Measurements from ENCODE around the gene GPS1.

The GPS1 gene

DNA sequence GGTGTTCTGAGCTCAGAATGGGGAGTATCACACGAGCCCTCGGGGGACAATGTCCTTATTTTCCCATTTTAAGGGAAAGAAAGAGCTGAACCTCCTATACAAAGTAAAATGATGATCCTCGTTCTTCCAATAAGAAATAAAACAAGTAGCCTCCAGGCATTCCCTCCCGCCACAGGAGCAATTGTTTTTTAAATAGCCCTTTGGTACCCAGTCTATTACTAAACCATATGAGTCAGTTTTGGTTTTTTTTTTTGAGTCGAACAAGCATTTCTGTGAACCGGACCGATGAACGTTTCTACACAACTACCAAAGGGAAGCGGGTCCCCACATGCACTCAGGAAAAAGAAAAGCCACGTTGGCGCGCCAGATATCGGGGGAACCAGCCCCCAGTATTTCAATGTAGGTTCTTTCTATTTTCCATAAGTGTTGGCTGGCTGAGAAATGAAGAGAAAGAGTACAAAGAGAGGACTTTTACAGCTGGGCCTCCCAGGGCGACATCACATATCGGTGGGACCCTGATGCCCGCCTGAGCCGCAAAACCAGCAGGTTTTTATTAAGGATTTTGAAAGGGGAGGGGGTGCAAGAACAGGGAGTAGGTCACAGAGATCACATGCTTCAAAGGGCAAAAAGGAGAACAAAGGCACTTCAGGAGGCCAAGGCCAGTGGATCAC, 10.4 kb upstream of the GPS1 start:
- H3K9me2 ChIP-seq (replicated peaks; ENCODE audit: control insufficient read depth, low read length): no peaks in the 10 kb centered on the region
- no peak overlapping the region for H3K4me2 ChIP-seq (ENCODE audit: low read length)
- peaks cover 9% of the 10 kb centered on the region for H3K79me2 ChIP-seq (ENCODE audit: control insufficient read depth, low read length)
- H3K36me3 ChIP-seq (ENCODE audit: control insufficient read depth, low read length): peaks cover 8% of the 10 kb centered on the region
- no peaks in the 10 kb centered on the region for H3F3A ChIP-seq (ENCODE audit: control insufficient read depth, insufficient read depth)
- TF ChIP-seq, protein P1, sequence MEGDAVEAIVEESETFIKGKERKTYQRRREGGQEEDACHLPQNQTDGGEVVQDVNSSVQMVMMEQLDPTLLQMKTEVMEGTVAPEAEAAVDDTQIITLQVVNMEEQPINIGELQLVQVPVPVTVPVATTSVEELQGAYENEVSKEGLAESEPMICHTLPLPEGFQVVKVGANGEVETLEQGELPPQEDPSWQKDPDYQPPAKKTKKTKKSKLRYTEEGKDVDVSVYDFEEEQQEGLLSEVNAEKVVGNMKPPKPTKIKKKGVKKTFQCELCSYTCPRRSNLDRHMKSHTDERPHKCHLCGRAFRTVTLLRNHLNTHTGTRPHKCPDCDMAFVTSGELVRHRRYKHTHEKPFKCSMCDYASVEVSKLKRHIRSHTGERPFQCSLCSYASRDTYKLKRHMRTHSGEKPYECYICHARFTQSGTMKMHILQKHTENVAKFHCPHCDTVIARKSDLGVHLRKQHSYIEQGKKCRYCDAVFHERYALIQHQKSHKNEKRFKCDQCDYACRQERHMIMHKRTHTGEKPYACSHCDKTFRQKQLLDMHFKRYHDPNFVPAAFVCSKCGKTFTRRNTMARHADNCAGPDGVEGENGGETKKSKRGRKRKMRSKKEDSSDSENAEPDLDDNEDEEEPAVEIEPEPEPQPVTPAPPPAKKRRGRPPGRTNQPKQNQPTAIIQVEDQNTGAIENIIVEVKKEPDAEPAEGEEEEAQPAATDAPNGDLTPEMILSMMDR (IDR thresholded peaks at IDR 0.05; ENCODE audit: low read depth, low read length, poor library complexity, severe bottlenecking): no peak
- no peak for TF ChIP-seq EZH2phosphoT487 (IDR thresholded peaks at IDR 0.05; ENCODE audit: borderline replicate concordance, low read length)
- H3K4me1 ChIP-seq (ENCODE audit: control insufficient read depth, low read length): peaks cover 18% of the 10 kb centered on the region
- H3K4me3 ChIP-seq (ENCODE audit: low read length): no peak overlapping the region
- no peak overlapping the region for H3K27ac ChIP-seq (ENCODE audit: low read depth, low read length)
- no peaks in the 10 kb centered on the region for H3K27me3 ChIP-seq (ENCODE audit: control insufficient read depth, low read length)
- H3K9me3 ChIP-seq (ENCODE audit: control insufficient read depth, insufficient read depth, low read length): no peaks in the 10 kb centered on the region
- H4K20me1 ChIP-seq (ENCODE audit: control insufficient read depth, insufficient read depth, low read depth, low read length): peaks cover 5% of the 10 kb centered on the region

DNA sequence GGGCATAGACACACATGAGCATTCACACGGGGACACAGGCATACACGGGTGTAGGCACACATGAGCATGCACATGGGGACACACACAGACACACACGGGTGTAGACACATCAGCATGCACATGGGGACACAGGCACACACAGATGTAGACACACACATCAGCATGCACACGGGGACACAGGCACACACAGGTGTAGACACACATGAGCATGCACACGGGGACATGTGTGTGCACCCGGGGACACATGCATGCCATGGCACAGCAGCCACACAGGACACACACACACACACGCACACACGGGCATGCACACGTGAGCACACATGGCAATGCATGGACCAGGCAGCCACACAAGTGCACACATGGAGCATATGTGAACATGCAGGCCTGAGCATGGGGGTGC, 9.0 kb upstream of the GPS1 start:
- Histone ChIP-seq H3F3A (ENCODE audit: control insufficient read depth, insufficient read depth) (no peaks in the 10 kb centered on the region), H3K4me3 (ENCODE audit: low read length) (no peak overlapping the region), H3K27me3 (ENCODE audit: control insufficient read depth, low read length) (no peaks in the 10 kb centered on the region), H3K4me1 (ENCODE audit: control insufficient read depth, low read length) (peaks cover 12% of the 10 kb centered on the region), H3K9me3 (ENCODE audit: control insufficient read depth, insufficient read depth, low read length) (no peaks in the 10 kb centered on the region), H3K27ac (ENCODE audit: low read depth, low read length) (no peak overlapping the region), H3K9me2 (replicated peaks; ENCODE audit: control insufficient read depth, low read length) (no peaks in the 10 kb centered on the region), H4K20me1 (ENCODE audit: control insufficient read depth, insufficient read depth, low read depth, low read length) (no peaks in the 10 kb centered on the region), H3K4me2 (ENCODE audit: low read length) (no peak overlapping the region), H3K36me3 (ENCODE audit: control insufficient read depth, low read length) (no peaks in the 10 kb centered on the region), H3K79me2 (ENCODE audit: control insufficient read depth, low read length) (no peaks in the 10 kb centered on the region)
- no peak for TF ChIP-seq EZH2phosphoT487 (IDR thresholded peaks at IDR 0.05; ENCODE audit: borderline replicate concordance, low read length)
- TF ChIP-seq, protein P1 (IDR thresholded peaks at IDR 0.05; ENCODE audit: low read depth, low read length, poor library complexity, severe bottlenecking): no peak

DNA sequence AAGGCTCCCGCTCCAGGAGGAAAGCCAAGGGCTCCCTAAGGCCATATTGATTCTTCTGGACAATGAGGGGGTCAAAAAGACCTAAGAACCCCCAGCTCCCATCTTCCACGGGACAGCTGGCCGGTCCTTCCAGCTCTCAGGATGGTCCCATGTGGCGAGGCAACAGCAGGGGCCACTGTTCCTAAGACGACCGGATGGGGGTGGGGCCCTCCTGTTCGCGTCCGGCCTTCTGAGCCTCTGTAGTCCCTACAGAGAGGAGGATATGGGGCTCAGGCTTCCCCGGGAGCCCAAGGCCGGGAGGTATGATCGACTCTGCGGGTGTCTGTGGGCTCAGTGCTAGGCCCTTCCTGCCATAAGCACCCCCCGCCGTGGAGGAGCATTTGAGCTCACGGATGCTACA, 8.2 kb upstream of the GPS1 start:
- H3K4me2 ChIP-seq (ENCODE audit: low read length): no peak overlapping the region
- H3K27me3 ChIP-seq (ENCODE audit: control insufficient read depth, low read length): no peaks in the 10 kb centered on the region
- no peaks in the 10 kb centered on the region for H3K79me2 ChIP-seq (ENCODE audit: control insufficient read depth, low read length)
- TF ChIP-seq, protein P1 (IDR thresholded peaks at IDR 0.05; ENCODE audit: low read depth, low read length, poor library complexity, severe bottlenecking): no peak
- TF ChIP-seq EZH2phosphoT487 (IDR thresholded peaks at IDR 0.05; ENCODE audit: borderline replicate concordance, low read length): no peak
- no peaks in the 10 kb centered on the region for H3K9me3 ChIP-seq (ENCODE audit: control insufficient read depth, insufficient read depth, low read length)
- no peak overlapping the region for H3K4me3 ChIP-seq (ENCODE audit: low read length)
- H4K20me1 ChIP-seq (ENCODE audit: control insufficient read depth, insufficient read depth, low read depth, low read length): no peaks in the 10 kb centered on the region
- no peaks in the 10 kb centered on the region for H3K36me3 ChIP-seq (ENCODE audit: control insufficient read depth, low read length)
- H3K27ac ChIP-seq (ENCODE audit: low read depth, low read length): no peak overlapping the region
- H3F3A ChIP-seq (ENCODE audit: control insufficient read depth, insufficient read depth): no peaks in the 10 kb centered on the region
- H3K9me2 ChIP-seq (replicated peaks; ENCODE audit: control insufficient read depth, low read length): no peaks in the 10 kb centered on the region
- H3K4me1 ChIP-seq (ENCODE audit: control insufficient read depth, low read length): peaks cover 7% of the 10 kb centered on the region; the same call in 1 of the 2 replicates

Data from DOHH2 (cell line).